GM12874 (cell line): ENCODE results near the gene CEP112.

Experiments used
- TF ChIP-seq, protein P1 (sequence below): IDR thresholded peaks from 2 replicates; pipeline ENCODE4 v1.5.1; 2011; ENCODE audit warnings: low read depth, mild to moderate bottlenecking, control low read depth, low read length, moderate library complexity; ENCODE audit not compliant: insufficient read depth

CEP112 gene

DNA sequence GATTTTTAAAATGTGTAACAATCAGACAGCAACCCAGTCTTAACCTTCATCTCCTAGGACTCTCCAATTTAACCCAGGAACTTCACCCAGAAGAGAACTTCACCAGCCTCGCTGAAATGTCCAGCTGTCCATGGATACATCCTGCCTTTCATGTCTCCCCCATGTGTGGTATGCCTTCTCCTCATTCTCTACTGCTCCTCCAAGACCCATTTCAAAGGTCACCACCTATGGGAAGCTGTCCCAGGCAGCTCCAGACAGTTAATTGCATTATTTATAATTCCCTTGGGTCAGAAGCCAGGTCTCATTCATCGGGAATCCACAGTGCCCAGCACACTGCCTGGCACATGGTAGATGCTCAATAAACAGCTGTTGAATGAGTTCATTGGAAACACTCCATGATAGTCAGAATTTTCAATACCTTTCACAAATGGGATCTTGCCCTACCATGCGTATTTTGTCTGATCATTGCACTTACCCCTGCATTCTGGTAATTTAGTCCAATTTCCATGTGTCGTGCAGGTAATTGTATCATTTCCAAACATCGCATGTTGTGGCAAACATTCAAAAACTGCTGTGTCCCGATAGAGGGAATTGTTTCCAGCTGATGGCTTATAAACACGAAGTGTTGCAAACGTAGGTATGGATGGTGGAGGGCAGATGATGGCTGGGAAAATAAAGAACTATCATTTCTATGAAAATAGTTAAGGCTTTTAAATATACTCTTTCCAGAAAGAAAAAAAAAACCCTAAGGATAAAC lies 28.3 kb upstream of the CEP112 start:
- TF ChIP-seq, protein P1, sequence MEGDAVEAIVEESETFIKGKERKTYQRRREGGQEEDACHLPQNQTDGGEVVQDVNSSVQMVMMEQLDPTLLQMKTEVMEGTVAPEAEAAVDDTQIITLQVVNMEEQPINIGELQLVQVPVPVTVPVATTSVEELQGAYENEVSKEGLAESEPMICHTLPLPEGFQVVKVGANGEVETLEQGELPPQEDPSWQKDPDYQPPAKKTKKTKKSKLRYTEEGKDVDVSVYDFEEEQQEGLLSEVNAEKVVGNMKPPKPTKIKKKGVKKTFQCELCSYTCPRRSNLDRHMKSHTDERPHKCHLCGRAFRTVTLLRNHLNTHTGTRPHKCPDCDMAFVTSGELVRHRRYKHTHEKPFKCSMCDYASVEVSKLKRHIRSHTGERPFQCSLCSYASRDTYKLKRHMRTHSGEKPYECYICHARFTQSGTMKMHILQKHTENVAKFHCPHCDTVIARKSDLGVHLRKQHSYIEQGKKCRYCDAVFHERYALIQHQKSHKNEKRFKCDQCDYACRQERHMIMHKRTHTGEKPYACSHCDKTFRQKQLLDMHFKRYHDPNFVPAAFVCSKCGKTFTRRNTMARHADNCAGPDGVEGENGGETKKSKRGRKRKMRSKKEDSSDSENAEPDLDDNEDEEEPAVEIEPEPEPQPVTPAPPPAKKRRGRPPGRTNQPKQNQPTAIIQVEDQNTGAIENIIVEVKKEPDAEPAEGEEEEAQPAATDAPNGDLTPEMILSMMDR, result no peak

- TF ChIP-seq, protein P1, result no peak
Observed at GRCh38 chr17:66215529-66215911, 23.6 kb upstream of the CEP112 start.

GRCh38 chr17:66214884-66215528 lies 23.1 kb upstream of the CEP112 start:
- TF ChIP-seq, protein P1, result no peak

DNA sequence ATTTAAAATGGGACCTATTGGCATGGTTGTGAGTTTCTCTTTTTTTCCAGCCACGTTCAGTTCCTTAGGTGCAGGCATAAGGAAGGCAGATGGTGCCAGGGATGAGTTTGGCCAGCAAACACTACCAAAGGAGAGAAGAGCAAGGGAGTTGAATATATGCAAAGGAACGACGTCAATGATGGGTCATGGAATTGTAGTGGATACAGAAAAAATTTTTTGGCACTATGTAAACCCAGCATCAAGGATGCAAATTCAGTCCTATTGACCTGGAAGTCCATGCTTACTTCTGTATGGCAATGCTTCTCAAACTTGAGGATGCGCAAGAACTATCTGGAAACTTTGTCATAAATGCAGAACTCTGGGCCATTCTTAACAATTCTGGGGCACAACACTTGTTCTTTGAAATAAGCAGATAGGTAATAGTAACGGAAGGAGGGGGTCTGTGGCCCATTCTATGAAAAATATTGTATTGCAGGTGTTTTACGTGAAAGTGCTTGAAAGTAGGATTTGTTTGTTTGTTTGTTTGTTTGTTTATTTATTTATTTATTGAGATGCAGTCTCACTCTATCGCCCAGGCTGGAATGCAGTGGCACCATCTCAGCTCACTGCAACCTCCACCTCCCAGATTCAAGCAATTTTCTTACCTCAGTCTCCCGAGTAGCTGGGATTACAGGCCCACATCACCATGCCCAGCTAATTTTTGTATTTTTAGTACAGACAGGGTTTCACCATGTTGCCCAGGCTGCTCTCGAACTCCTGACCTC lies 19.3 kb upstream of the CEP112 start:
- TF ChIP-seq, protein P1, result no peak

GRCh38 chr17:66210208-66210574 lies 18.3 kb upstream of the CEP112 start:
- TF ChIP-seq, protein P1, result no peak

- TF ChIP-seq, protein P1, result no peak
Observed at GRCh38 chr17:66207936-66208335, 16.0 kb upstream of the CEP112 start.

- TF ChIP-seq, protein P1, result no peak
Observed at GRCh38 chr17:66203274-66204015, 11.5 kb upstream of the CEP112 start.
